GM21529 (cell line): Measurements from ENCODE around the gene STYXL1.
"Not testable (repeated sequence)": the region's sequence is repeated elsewhere in the genome, so short reads cannot be mapped to it uniquely, and the experiment has no call there.

ENCODE experiments used
- ATAC-seq: cut with Tn5 transposase; IDR thresholded peaks from one replicate; pipeline ENCODE4 v1.9.1; 2021; ENCODE audit not compliant: unreplicated experiment

The STYXL1 gene, protein sequence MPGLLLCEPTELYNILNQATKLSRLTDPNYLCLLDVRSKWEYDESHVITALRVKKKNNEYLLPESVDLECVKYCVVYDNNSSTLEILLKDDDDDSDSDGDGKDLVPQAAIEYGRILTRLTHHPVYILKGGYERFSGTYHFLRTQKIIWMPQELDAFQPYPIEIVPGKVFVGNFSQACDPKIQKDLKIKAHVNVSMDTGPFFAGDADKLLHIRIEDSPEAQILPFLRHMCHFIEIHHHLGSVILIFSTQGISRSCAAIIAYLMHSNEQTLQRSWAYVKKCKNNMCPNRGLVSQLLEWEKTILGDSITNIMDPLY

DNA sequence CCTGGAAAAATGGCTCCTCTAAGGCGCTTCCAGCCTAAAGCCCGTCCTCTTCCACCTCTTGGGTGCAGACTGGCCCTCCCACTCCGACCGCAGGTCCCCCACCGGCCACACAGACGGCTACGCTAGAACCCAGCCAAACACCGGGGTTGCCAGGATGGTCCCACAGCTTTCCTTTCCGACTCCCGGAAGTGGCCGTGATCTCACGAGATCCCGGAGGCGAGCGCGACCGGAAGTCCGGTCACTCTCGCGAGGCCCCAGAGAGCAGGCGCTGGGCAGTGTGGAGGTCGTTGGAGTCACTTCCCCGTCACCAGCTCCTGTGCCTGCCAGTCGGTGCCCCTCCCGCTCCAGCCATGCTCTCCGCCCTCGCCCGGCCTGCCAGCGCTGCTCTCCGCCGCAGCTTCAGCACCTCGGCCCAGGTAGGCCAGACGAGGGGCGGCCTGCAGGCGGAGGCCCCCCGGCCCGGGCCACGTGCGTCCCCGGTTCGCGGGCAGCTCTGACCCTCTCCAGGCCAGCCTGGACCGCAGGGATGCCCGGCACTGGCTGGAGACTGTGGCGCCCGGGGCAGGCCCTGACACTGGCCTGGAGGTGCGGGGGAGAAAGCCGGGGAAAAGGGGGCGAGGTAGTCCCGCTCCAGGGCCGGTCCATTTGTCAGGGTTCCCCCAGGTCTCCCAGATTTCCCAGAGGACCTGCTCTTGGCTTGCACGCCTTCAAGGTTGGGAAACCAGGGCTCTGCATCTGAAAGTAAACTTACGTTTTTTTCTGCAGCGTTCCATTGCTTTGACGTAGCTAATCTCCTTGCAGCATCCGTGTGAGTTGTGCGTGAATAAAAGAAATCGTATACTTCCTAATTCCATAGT lies at the start of gene STYXL1, which contains the start of gene MDH2:
Gene STYXL1 (minus strand): TSS at position 190 of the 857 bp plus-strand sequence. CDS start 17,477 bp downstream, outside the sequence.
Gene MDH2 (plus strand): TSS at position 296 of the 857 bp plus-strand sequence. CDS start 55 bp downstream, at position 351.
- ATAC-seq: peak; percentile 94

GRCh38 chr7:76095908-76096307 lies 48.1 kb upstream of the STYXL1 start:
- ATAC-seq: no peak

DNA sequence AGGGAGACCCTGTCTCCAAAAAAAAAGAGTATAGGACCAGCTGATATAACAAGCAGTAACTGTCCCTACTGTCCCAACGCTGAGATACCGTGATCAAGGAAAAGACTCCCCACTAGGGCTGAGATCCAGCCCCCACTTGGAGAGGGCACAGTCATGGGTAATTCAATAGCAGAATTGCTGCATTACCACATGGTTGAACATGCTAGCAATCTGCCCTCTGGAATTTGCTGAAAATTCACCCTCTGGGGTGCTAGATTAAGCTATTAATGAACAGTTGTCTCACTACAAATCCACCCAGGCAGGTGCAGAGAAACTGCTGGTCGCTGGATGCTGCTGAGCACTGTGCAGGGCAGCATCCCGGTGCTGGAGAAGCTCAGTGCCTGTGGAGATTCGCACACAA lies 46.5 kb upstream of the STYXL1 start:
- ATAC-seq: not testable (repeated sequence)

GRCh38 chr7:76093531-76093930 lies 45.7 kb upstream of the STYXL1 start:
- not testable (repeated sequence) for ATAC-seq

- no peak for ATAC-seq
Measured at GRCh38 chr7:76091506-76091905, 43.7 kb upstream of the STYXL1 start.

DNA sequence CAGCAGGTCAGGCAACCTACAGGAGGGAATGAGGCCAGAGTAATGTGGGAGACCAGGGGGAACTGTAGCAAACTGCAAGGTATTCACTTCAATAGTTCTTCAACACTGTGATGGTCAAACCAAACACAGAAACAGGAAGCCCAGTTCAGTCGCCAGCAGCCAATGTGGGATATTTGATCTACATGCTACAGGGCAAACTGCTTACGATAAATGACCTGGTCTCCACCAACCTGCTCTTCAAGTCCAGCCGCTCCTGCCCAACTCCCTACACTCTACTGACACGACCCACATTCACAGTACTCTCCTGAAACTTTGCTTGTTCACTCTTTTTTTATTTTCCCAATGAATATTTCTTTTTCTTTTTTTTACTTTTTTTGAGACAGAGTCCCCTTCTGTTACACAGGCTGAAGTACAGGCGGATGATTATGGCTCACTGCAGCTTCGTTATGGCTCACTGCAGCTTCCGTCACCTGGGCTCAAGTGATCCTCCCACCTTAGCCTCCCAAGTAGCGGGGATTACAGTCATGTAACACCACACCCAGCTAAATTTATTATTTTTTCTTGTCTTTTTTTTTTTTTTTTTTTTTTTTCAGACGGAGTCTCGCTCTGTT lies 42.2 kb upstream of the STYXL1 start:
- ATAC-seq: no peak

- not testable (repeated sequence) for ATAC-seq
Measured at GRCh38 chr7:76087362-76087791, 39.6 kb upstream of the STYXL1 start.

- no peak for ATAC-seq
Measured at GRCh38 chr7:76086070-76086469, 38.3 kb upstream of the STYXL1 start.

DNA sequence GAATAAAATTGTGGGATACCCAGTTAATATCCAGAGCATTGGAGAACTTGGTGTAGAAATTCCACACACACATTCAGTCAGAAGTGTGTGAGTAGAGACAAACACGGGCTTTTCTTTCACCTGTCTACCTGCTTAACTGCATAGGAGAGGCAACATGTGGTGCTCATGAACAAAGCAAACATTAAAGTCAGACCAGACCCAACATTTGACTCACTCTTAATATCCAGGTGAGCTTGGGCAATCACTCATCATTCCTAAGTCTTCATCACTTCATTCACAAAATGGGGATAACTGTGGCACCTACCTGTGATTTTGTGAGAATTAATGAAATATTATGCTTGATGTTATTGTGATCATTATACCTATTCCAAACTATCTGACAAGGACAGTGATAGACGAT lies 36.3 kb upstream of the STYXL1 start:
- not testable (repeated sequence) for ATAC-seq

DNA sequence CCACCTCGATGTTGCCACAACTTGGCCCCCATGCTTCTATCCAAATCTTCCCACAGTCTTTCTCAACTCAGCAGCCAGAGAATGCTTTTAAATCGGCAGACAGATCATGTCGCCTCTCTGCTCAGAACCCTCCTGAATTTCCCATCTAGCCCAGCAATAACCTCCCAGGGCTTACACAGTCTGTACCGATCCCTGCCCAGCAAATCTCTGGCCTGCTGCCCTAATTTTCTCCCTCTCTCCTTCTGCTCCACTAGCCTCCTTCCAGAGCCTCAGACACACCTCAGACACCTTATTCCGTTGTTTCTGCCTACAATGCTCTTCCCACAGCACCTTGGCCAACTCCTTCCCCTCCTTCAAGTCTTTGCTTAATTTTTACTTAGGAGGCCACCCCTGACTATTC lies 32.4 kb upstream of the STYXL1 start:
- no peak for ATAC-seq

DNA sequence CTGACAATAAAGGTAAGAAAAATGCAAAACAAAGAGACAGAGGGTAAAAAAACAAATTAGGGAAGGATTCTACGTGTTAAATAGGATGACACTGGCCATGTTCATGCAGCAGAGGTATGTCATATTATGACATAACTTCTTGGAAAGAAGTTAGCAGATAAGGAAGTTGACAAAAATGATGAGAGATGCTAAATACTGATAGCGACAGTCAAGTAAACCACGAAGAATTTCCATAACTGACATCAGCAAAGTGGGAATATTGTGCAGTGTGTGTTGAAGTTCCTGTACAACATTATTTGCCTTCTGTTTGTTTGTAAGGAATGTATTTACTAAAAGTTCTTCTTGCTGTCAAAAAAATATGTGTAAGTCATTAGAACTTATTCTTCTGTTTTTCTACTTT lies 29.6 kb upstream of the STYXL1 start:
- no peak for ATAC-seq

- ATAC-seq: no peak
Measured at GRCh38 chr7:76076995-76077394, 29.2 kb upstream of the STYXL1 start.

DNA sequence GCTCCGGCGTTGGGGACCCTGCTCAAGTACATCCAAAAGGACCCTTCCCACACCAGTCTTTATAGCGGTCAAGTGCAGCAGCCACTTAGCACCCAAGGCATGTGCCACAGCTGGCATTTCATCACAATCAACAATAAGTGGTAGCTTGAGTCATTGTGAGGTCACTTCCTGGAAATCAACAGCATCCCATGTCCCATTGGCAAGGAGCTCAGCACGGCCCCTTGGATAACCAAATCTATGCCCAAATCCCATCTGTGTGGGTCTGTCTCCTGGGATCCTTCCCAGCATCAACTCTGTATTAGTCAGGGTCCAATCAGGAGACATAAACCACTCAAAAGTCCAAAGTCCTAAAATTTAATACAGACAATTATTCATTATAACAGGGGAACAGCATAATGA lies 27.2 kb upstream of the STYXL1 start:
- ATAC-seq: no peak

GRCh38 chr7:76074306-76074971 lies 26.6 kb upstream of the STYXL1 start:
- no peak for ATAC-seq

DNA sequence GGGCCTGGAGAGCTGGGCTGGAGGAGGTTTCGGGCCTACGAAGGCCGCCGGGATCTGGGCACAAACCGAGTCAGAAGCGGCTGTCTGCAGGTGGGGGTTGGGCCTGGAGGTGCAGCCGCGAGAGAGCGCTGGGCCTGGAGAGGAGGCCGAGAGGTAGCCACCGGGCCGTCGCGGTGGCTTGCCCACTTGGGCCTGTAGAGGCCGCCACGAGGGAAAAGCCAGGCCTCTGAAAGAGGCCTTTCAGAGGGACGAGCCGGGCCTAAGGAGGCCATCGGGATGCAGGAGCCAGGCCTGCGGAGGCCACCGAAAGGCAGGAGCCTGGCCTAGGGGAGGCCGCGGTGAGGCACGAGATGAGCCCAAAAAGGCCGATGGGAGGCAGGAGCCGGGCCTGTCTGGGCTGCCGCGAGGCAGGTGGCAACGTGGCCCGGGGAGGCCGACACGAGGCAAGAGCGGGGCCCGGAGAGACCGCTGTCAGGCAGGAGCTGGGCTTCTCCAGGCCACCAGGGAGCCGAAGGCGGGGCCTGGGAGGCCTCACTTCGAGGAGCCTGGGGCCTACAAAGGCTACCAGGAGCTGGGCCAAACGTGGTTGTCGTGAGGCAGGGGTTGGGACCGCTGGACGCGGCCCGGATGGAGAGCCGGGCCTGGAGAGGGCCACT lies 25.7 kb upstream of the STYXL1 start:
- ATAC-seq: no peak

- ATAC-seq: no peak
Measured at GRCh38 chr7:76072243-76073148, 24.7 kb upstream of the STYXL1 start.

GRCh38 chr7:76071316-76072242 lies 23.8 kb upstream of the STYXL1 start:
- no peak for ATAC-seq

- no peak for ATAC-seq
Measured at GRCh38 chr7:76069238-76069638, 21.4 kb upstream of the STYXL1 start.
